Measurements from ENCODE around the gene TCN1.

The TCN1 gene

GRCh38 chr11:59846556-59846955 is 19.7 kb downstream of the TCN1 start:
- no peak for DNase-seq (ENCODE audit: low read depth)
- no peak for TF ChIP-seq CTCF (IDR thresholded peaks at IDR 0.05; ENCODE audit: low read length, missing control alignments)
- H3K4me3 ChIP-seq (replicated peaks; ENCODE audit: low read depth, low read length) = no peak overlapping the region

- no peak within 1 kb of the TSS for H3K4me3 ChIP-seq (replicated peaks; ENCODE audit: low read depth, low read length)
- no peak for DNase-seq (ENCODE audit: low read depth)
- TF ChIP-seq CTCF (IDR thresholded peaks at IDR 0.05; ENCODE audit: low read length, missing control alignments) = no peak
Measured at GRCh38 chr11:59845399-59845798, 20.9 kb downstream of the TCN1 start, which contains the start of gene CBLIF. TSS of gene CBLIF (minus strand) at chr11:59845499. CDS start at chr11:59845453, 46 bp downstream.

GRCh38 chr11:59842316-59842715 is 24.0 kb downstream of the TCN1 start:
- TF ChIP-seq CTCF (IDR thresholded peaks at IDR 0.05; ENCODE audit: low read length, missing control alignments) = no peak
- DNase-seq (ENCODE audit: low read depth) = no peak
- no peak overlapping the region for H3K4me3 ChIP-seq (replicated peaks; ENCODE audit: low read depth, low read length)

GRCh38 chr11:59841514-59841913 is 24.8 kb downstream of the TCN1 start:
- no peak overlapping the region for H3K4me3 ChIP-seq (replicated peaks; ENCODE audit: low read depth, low read length)
- DNase-seq (ENCODE audit: low read depth) = no peak
- TF ChIP-seq CTCF (IDR thresholded peaks at IDR 0.05; ENCODE audit: low read length, missing control alignments) = no peak

GRCh38 chr11:59839615-59840014 is 26.7 kb downstream of the TCN1 start:
- no peak overlapping the region for H3K4me3 ChIP-seq (replicated peaks; ENCODE audit: low read depth, low read length)
- no peak for TF ChIP-seq CTCF (IDR thresholded peaks at IDR 0.05; ENCODE audit: low read length, missing control alignments)
- no peak for DNase-seq (ENCODE audit: low read depth)

- DNase-seq (ENCODE audit: low read depth) = no peak
- no peak for TF ChIP-seq CTCF (IDR thresholded peaks at IDR 0.05; ENCODE audit: low read length, missing control alignments)
- H3K4me3 ChIP-seq (replicated peaks; ENCODE audit: low read depth, low read length) = no peak overlapping the region
Measured at GRCh38 chr11:59833602-59834001, 32.7 kb downstream of the TCN1 start.

- no peak for DNase-seq (ENCODE audit: low read depth)
- H3K4me3 ChIP-seq (replicated peaks; ENCODE audit: low read depth, low read length) = no peak overlapping the region
- no peak for TF ChIP-seq CTCF (IDR thresholded peaks at IDR 0.05; ENCODE audit: low read length, missing control alignments)
Measured at GRCh38 chr11:59829358-59829757, 36.9 kb downstream of the TCN1 start.
